ENCODE measurements around the gene TOMM7.

TOMM7 gene

DNA sequence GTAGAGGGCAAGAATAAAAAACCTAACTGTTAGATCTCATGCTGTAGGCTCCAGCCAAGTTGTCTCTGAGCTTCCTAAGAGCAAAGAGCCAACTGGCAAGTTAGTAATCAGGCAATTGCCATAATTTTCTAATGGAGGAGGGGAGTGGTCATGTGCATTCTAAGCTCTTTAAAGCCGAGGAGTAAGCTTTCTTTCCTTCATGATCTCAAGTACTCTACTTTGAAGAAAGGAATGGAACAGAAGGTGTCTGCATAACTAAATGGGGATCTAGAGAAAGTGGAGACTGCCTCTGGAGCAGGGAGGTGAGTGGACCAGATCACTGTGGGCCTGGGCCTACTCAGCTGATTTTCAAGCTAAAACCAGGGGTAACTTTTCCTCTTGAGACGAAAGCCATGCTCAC lies 37.7 kb upstream of the TOMM7 start:
- no peak overlapping the region for H3K4me2 ChIP-seq (ENCODE audit: low read depth, low read length, poor library complexity, severe bottlenecking)
- H2AFZ ChIP-seq (ENCODE audit: low read length), result no peak overlapping the region
- no peaks in the 10 kb centered on the region for H3K27me3 ChIP-seq (ENCODE audit: insufficient read depth, low read length, poor library complexity, severe bottlenecking)
- H3K4me1 ChIP-seq (ENCODE audit: insufficient read depth, low read length, poor library complexity, severe bottlenecking), result peaks cover 12% of the 10 kb centered on the region
- H3K9me2 ChIP-seq (replicated peaks; ENCODE audit: low read depth, low read length), result no peaks in the 10 kb centered on the region
- H4K20me1 ChIP-seq (ENCODE audit: insufficient read depth, low read length, poor library complexity, severe bottlenecking), result no peaks in the 10 kb centered on the region
- peaks cover 6% of the 10 kb centered on the region; the same call in 1 of the 2 replicates for H3K36me3 ChIP-seq (ENCODE audit: insufficient read depth, low read length)
- H3K4me3 ChIP-seq (ENCODE audit: low read length, poor library complexity, severe bottlenecking), result no peak overlapping the region
- no peaks in the 10 kb centered on the region for H3F3A ChIP-seq (ENCODE audit: low read depth)
- TF ChIP-seq, protein P1, sequence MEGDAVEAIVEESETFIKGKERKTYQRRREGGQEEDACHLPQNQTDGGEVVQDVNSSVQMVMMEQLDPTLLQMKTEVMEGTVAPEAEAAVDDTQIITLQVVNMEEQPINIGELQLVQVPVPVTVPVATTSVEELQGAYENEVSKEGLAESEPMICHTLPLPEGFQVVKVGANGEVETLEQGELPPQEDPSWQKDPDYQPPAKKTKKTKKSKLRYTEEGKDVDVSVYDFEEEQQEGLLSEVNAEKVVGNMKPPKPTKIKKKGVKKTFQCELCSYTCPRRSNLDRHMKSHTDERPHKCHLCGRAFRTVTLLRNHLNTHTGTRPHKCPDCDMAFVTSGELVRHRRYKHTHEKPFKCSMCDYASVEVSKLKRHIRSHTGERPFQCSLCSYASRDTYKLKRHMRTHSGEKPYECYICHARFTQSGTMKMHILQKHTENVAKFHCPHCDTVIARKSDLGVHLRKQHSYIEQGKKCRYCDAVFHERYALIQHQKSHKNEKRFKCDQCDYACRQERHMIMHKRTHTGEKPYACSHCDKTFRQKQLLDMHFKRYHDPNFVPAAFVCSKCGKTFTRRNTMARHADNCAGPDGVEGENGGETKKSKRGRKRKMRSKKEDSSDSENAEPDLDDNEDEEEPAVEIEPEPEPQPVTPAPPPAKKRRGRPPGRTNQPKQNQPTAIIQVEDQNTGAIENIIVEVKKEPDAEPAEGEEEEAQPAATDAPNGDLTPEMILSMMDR (conservative IDR thresholded peaks at IDR 0.05; ENCODE audit: low read length), result no peak
- TF ChIP-seq EZH2phosphoT487 (IDR thresholded peaks at IDR 0.05; ENCODE audit: borderline replicate concordance), result no peak
- peaks cover 16% of the 10 kb centered on the region for H3K79me2 ChIP-seq (ENCODE audit: insufficient read depth, low read length)
- H3K9me3 ChIP-seq (ENCODE audit: insufficient read depth, low read depth, low read length), result no peaks in the 10 kb centered on the region
- no peak overlapping the region for H3K9ac ChIP-seq (ENCODE audit: low read depth, low read length, poor library complexity, severe bottlenecking)

DNA sequence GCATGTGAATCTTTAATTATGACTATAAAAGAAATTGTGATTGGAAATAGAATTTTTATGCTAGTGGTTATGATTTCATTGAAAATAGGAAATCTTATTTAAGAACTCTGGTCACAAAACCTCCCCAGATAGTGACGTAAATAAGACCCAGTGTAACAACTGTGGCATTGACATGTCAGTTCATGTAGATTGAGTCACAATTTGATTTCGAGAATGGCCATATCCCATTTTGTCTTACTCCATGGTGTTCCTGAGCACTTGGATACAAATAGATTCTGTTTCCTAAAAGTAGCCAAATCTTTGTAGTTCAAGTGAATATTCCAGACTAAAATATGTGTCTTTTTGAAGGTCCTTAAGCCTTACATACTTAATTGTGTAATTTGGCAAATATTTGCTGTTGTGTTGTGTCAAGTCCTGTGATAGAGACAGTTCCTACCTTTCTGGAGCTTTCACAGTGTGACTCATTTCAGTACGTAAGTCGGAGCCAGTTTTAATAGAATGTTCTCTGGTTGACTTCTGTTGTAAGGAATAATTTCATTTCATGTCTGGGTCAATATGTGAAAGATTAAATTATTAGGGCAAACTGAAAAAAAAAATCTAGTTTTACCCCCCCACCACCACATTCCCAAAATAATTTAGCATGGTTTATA lies 37.1 kb upstream of the TOMM7 start:
- no peak overlapping the region for H3K9ac ChIP-seq (ENCODE audit: low read depth, low read length, poor library complexity, severe bottlenecking)
- H3K4me2 ChIP-seq (ENCODE audit: low read depth, low read length, poor library complexity, severe bottlenecking), result no peak overlapping the region

DNA sequence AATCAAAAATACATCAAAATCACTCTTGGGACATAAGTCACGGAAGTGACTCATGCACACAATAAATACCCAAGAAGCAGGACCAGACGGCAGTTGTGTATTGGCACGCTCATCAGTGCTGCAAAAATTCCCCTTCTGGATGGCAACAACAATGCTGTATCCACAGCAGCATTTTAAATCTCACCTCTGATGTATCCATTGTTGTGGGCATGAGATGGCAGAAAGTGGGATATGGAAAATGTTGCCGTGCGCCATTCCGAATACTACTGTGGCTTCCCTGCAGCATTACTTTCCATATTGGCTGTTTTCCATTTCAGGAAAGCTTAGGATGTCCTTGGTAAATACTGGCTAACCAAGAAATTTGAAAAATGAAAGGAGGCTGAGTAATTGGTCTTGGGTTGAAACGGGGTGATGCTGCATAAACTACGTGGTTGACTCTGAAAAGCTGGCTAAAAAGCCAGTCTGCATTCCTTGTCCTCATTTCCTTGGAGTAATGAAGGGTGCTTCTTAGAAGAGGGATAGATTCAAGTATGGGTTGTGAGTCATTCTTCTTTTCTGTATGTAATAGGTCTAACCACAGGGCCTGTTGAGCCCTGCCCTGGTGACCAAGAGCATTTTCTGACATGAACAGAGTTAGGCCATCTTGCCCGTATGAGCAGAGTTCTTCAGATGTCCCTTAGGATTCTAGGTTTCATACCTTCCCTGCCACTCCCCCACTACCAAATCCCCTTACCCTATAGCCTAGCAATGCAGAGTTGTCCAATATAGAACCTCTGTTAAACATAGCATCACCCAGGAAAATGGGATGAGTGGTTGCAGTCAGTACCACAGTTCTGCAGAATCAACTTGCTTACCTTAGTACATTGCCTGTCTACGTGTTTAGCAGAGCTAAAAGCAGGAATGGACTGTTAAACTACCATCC lies 36.3 kb upstream of the TOMM7 start:
- Histone ChIP-seq H3K9me3 (ENCODE audit: insufficient read depth, low read depth, low read length) (no peaks in the 10 kb centered on the region), H3K27me3 (ENCODE audit: insufficient read depth, low read length, poor library complexity, severe bottlenecking) (no peaks in the 10 kb centered on the region), H3K4me2 (ENCODE audit: low read depth, low read length, poor library complexity, severe bottlenecking) (no peak overlapping the region), H3F3A (ENCODE audit: low read depth) (no peaks in the 10 kb centered on the region), H4K20me1 (ENCODE audit: insufficient read depth, low read length, poor library complexity, severe bottlenecking) (no peaks in the 10 kb centered on the region), H3K9me2 (replicated peaks; ENCODE audit: low read depth, low read length) (no peaks in the 10 kb centered on the region), H3K79me2 (ENCODE audit: insufficient read depth, low read length) (peaks cover 25% of the 10 kb centered on the region), H3K36me3 (ENCODE audit: insufficient read depth, low read length) (peaks cover 6% of the 10 kb centered on the region; the same call in 1 of the 2 replicates), H3K9ac (ENCODE audit: low read depth, low read length, poor library complexity, severe bottlenecking) (no peak overlapping the region), H2AFZ (ENCODE audit: low read length) (no peak overlapping the region), H3K4me3 (ENCODE audit: low read length, poor library complexity, severe bottlenecking) (no peak overlapping the region), H3K4me1 (ENCODE audit: insufficient read depth, low read length, poor library complexity, severe bottlenecking) (peaks cover 16% of the 10 kb centered on the region)
- no peak for TF ChIP-seq EZH2phosphoT487 (IDR thresholded peaks at IDR 0.05; ENCODE audit: borderline replicate concordance)
- TF ChIP-seq, protein P1 (conservative IDR thresholded peaks at IDR 0.05; ENCODE audit: low read length), result no peak

More for the DNA sequence above, 37.1 kb upstream of the TOMM7 start:
- Histone ChIP-seq H3K9me3 (ENCODE audit: insufficient read depth, low read depth, low read length) (no peaks in the 10 kb centered on the region), H3K9me2 (replicated peaks; ENCODE audit: low read depth, low read length) (no peaks in the 10 kb centered on the region), H3K36me3 (ENCODE audit: insufficient read depth, low read length) (peaks cover 6% of the 10 kb centered on the region; the same call in 1 of the 2 replicates), H3K4me1 (ENCODE audit: insufficient read depth, low read length, poor library complexity, severe bottlenecking) (peaks cover 16% of the 10 kb centered on the region), H4K20me1 (ENCODE audit: insufficient read depth, low read length, poor library complexity, severe bottlenecking) (no peaks in the 10 kb centered on the region), H3K79me2 (ENCODE audit: insufficient read depth, low read length) (peaks cover 22% of the 10 kb centered on the region), H3K27me3 (ENCODE audit: insufficient read depth, low read length, poor library complexity, severe bottlenecking) (no peaks in the 10 kb centered on the region), H3F3A (ENCODE audit: low read depth) (no peaks in the 10 kb centered on the region), H3K4me3 (ENCODE audit: low read length, poor library complexity, severe bottlenecking) (no peak overlapping the region), H2AFZ (ENCODE audit: low read length) (no peak overlapping the region)
- TF ChIP-seq, protein P1 (conservative IDR thresholded peaks at IDR 0.05; ENCODE audit: low read length), result no peak
- no peak for TF ChIP-seq EZH2phosphoT487 (IDR thresholded peaks at IDR 0.05; ENCODE audit: borderline replicate concordance)
